SK-N-MC (cell line): ENCODE measurements around the gene RBMS3.

Experiments used
- DNase-seq: peaks from one replicate; pipeline ENCODE4 v3.0.0-alpha.2; 2011; ENCODE audit warnings: low read depth, low spot score
- H3K27ac ChIP-seq: fragments of 200-600 bp; sonication (generic); 2 replicates; pipeline ENCODE4 v1.5.1; 2016; ENCODE audit warnings: mixed run types
- H3K36me3 ChIP-seq: fragments of 200-600 bp; sonication (generic); 2 replicates; pipeline ENCODE4 v1.6.1; 2017; ENCODE audit warnings: antibody characterized with exemption, low read length, mixed read lengths; ENCODE audit not compliant: insufficient read depth
- H3K4me3 ChIP-seq: fragments of 200-600 bp; sonication (generic); 2 replicates; pipeline ENCODE4 v1.5.1; 2016
- H3K9ac ChIP-seq: fragments of 200-600 bp; sonication (generic); 2 replicates; pipeline ENCODE4 v1.8.0; 2017; ENCODE audit warnings: mixed run types, mixed read lengths; ENCODE audit not compliant: insufficient read length
- H3K9me3 ChIP-seq: fragments of 200-600 bp; sonication (generic); 2 replicates; pipeline ENCODE4 v1.6.1; 2017; ENCODE audit warnings: low read depth, mild to moderate bottlenecking, antibody characterized with exemption, low read length, moderate library complexity, mixed read lengths
- EZH2 ChIP-seq: fragments of 200-600 bp; sonication (generic); IDR thresholded peaks from one replicate; pipeline ENCODE4 v1.6.1; 2017; ENCODE audit warnings: antibody characterized with exemption
- FOXP2 ChIP-seq: optimal IDR thresholded peaks from 2 replicates; pipeline ENCODE3; 2011; ENCODE audit warnings: mild to moderate bottlenecking, moderate library complexity; ENCODE audit not compliant: insufficient read depth; ENCODE audit errors: extremely low read length, control extremely low read depth
- POLR2AphosphoS5 ChIP-seq: IDR thresholded peaks from 2 replicates; pipeline ENCODE4 v1.6.1; 2012; ENCODE audit warnings: mild to moderate bottlenecking, low read depth, low read length, borderline replicate concordance

The RBMS3 gene

GRCh38 chr3:29898171-29898965 lies 617.5 kb downstream of the RBMS3 start:
- no peaks in the 10 kb centered on the region for H3K9me3 ChIP-seq
- DNase-seq = no peak
- no peak overlapping the region for H3K4me3 ChIP-seq
- no peak overlapping the region for H3K9ac ChIP-seq
- TF ChIP-seq POLR2AphosphoS5 (no peak), EZH2 (no peak), FOXP2 (no peak)
- no peaks in the 10 kb centered on the region for H3K36me3 ChIP-seq
- no peak overlapping the region for H3K27ac ChIP-seq

- no peak for DNase-seq
- no peak overlapping the region for H3K9ac ChIP-seq
- TF ChIP-seq POLR2AphosphoS5 = no peak
- TF ChIP-seq EZH2 = no peak
- no peak for TF ChIP-seq FOXP2
- H3K4me3 ChIP-seq = no peak overlapping the region
- H3K27ac ChIP-seq = no peak overlapping the region
- no peaks in the 10 kb centered on the region for H3K9me3 ChIP-seq
- no peaks in the 10 kb centered on the region for H3K36me3 ChIP-seq
Observed at GRCh38 chr3:29899021-29899420, 618.1 kb downstream of the RBMS3 start.

DNA sequence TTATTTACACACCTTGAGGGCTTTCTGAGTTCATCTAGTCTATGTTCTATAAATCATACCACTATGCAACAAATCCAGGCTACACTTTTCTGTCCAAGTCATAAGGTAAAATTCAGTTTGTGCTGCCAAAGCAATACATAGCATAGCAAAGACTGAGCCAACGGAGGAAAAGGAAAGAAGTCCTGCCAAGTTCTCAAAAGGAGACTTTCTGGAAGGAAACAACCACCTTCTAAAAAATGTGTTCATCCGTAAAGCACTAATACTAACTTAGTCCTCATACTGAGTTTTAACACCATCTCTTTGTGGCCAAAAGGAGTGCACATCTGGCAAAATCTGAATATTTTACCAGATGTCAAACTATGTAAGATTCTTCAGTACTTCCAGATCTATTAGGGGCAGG lies 620.2 kb downstream of the RBMS3 start:
- Histone ChIP-seq H3K27ac (no peak overlapping the region), H3K9ac (no peak overlapping the region), H3K9me3 (no peaks in the 10 kb centered on the region), H3K36me3 (no peaks in the 10 kb centered on the region), H3K4me3 (no peak overlapping the region)
- DNase-seq = no peak
- no peak for TF ChIP-seq EZH2
- no peak for TF ChIP-seq POLR2AphosphoS5
- no peak for TF ChIP-seq FOXP2

- no peak overlapping the region for H3K27ac ChIP-seq
Observed at GRCh38 chr3:29903600-29903999, 622.7 kb downstream of the RBMS3 start.

DNA sequence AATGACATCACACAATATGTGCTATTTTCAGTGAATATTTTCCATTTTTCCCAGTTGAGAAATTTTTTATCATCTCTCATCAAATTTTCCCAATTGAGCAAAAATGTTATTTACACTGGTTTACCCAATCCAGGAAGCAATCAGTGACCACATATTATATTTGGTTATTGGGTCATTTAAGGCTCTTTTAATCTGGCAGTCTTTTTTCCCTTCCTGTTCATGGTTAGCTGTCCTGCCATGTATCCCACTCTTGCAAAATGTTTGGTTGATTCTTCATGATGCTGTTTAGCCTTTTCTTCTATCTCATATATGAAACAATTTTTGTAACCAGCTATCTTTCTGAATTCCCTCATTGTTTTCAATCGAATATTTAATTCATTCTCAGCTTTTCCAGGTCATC lies 626.0 kb downstream of the RBMS3 start:
- TF ChIP-seq POLR2AphosphoS5 (no peak), EZH2 (no peak), FOXP2 (no peak)
- no peak overlapping the region for H3K4me3 ChIP-seq

More at GRCh38 chr3:29903600-29903999, 622.7 kb downstream of the RBMS3 start:
- no peak for DNase-seq
- H3K9ac ChIP-seq = no peak overlapping the region
- H3K36me3 ChIP-seq = no peaks in the 10 kb centered on the region
- no peak overlapping the region for H3K4me3 ChIP-seq
- no peaks in the 10 kb centered on the region for H3K9me3 ChIP-seq
- TF ChIP-seq POLR2AphosphoS5 (no peak), FOXP2 (no peak), EZH2 (no peak)

DNA sequence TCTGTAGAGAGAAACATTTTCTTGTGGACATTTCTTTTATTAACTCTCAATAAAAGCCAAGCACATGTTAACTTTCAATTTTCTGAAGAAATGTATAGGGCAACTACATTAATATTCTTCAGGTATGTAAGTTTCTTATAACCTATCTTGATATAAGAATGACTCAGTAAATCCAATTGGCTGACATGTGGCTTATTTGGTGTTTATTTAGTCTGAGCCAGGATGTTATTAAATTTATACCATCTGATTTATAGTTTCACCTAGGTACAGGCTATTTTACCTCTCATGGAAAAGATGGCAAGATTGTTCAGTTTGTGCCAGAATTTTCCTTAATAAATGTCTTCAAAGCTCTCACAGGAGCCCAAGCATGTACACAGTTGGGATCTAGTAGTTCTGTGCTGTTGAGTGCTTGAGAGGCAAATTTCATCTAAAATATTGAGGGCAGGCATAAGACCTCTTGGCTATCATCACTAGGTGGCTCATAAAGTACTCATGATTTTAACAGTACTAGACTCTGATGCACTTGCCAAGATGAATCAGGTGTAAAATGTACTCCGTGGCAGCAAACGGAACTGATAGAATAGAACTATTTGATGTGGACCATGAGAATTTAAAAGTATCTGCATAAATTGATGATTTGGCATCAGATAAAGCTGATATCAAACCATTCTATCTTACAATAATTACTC lies 631.9 kb downstream of the RBMS3 start:
- H3K36me3 ChIP-seq = no peaks in the 10 kb centered on the region
- H3K9ac ChIP-seq = no peak overlapping the region
- no peaks in the 10 kb centered on the region for H3K9me3 ChIP-seq
- H3K27ac ChIP-seq = no peak overlapping the region
- no peak overlapping the region for H3K4me3 ChIP-seq
- DNase-seq = no peak
- TF ChIP-seq POLR2AphosphoS5 (no peak), FOXP2 (no peak), EZH2 (no peak)

More for the DNA sequence above, 626.0 kb downstream of the RBMS3 start:
- no peaks in the 10 kb centered on the region for H3K9me3 ChIP-seq
- no peak overlapping the region for H3K27ac ChIP-seq
- DNase-seq = no peak
- H3K36me3 ChIP-seq = no peaks in the 10 kb centered on the region
- H3K9ac ChIP-seq = no peak overlapping the region

DNA sequence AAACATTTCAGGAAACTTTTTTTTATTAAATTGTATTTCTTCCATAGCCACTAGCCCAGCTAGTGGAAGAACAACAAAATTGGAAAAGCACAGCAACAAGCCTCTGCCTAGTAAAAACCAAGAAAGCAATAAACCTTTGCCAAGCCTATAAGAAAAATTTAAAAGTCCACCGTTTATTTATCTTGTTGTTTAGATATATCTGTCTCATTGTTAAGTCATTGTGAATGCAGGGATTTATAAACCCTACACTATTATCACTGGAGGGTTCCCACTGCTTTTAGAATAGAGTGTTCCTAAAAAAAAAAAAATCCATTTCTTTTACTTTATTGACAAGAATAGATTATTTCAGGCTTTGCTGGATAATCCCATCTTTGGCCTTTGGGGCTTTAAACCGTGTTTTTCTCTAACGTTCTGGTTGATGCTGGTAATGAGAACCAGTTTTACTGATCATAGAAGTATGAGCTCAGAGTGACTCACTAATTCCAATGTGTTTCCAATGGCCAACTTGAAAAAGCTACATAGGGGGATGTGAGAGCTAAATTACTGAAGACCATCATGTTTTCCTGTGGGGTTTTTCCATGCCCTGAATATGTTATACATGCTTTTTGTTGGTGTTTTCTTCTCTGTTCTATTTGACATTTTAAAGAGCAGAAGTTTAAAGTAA lies 634.1 kb downstream of the RBMS3 start:
- H3K4me3 ChIP-seq = no peak overlapping the region
- no peak overlapping the region for H3K27ac ChIP-seq
- H3K9me3 ChIP-seq = no peaks in the 10 kb centered on the region
- H3K36me3 ChIP-seq = no peaks in the 10 kb centered on the region
- H3K9ac ChIP-seq = no peak overlapping the region
- TF ChIP-seq FOXP2 (no peak), EZH2 (no peak), POLR2AphosphoS5 (no peak)
- no peak for DNase-seq

- DNase-seq = no peak
- Histone ChIP-seq H3K36me3 (no peaks in the 10 kb centered on the region), H3K4me3 (no peak overlapping the region), H3K9me3 (no peaks in the 10 kb centered on the region), H3K27ac (no peak overlapping the region), H3K9ac (no peak overlapping the region)
- no peak for TF ChIP-seq EZH2
- TF ChIP-seq FOXP2 = no peak
- no peak for TF ChIP-seq POLR2AphosphoS5
Observed at GRCh38 chr3:29919571-29919970, 638.7 kb downstream of the RBMS3 start.
